ENCODE results near the gene MMP24. TPM values are rescaled to one million over a fixed set of nuclear protein-coding genes. Genes with fewer than 3 reads are reported as not detected.
"Not testable (repeated sequence)": the region's sequence is repeated elsewhere in the genome, so short reads cannot be mapped to it uniquely, and the experiment has no call there.

Gene MMP24
- total and polyA plus RNA-seq, 2 donors: 0.05 to 0.11 TPM

- DNase-seq (ENCODE audit: low read depth in 6 of 9, low spot score in 9 of 9): peak in 3 of 9 donors; percentile 21 to 41 (median 25)
- 70% methylated on average over 4 of the region's 4 CpGs for WGBS
- peaks cover 0 to 3% of the 10 kb centered on the region in 2 donors for H3K9me3 ChIP-seq (ENCODE audit: control insufficient read depth in 2 of 2, insufficient read depth in 1 of 2, low read length in 1 of 2)
- peaks cover 0 to 8% of the 10 kb centered on the region in 2 donors for H3K4me1 ChIP-seq (ENCODE audit: control insufficient read depth in 2 of 2, insufficient read depth in 2 of 2, low read length in 2 of 2)
- no peak overlapping the region for H3K4me3 ChIP-seq (ENCODE audit: low read length in 2 of 2)
- no peaks in the 10 kb centered on the region for H3K27me3 ChIP-seq (ENCODE audit: control insufficient read depth in 2 of 2, insufficient read depth in 1 of 2, low read length in 1 of 2)
- H3K27ac ChIP-seq (ENCODE audit: low read depth in 1 of 2, low read length in 1 of 2): peak overlapping the region in 1 of 2 donors; percentile 48
- H3K36me3 ChIP-seq (ENCODE audit: control insufficient read depth in 2 of 2, insufficient read depth in 2 of 2, low read length in 1 of 2): peaks cover 7 to 35% of the 10 kb centered on the region in 2 donors
Observed at GRCh38 chr20:35306931-35307517, 80.5 kb downstream of the MMP24 start.

GRCh38 chr20:35307666-35308653 is 81.5 kb downstream of the MMP24 start:
- DNase-seq (ENCODE audit: low read depth in 6 of 9, low spot score in 9 of 9): peak in 1 of 9 donors; percentile 9
- peaks cover 0 to 3% of the 10 kb centered on the region in 2 donors for H3K9me3 ChIP-seq (ENCODE audit: control insufficient read depth in 2 of 2, insufficient read depth in 1 of 2, low read length in 1 of 2)
- peak overlapping the region in 1 of 2 donors; percentile 53 for H3K27ac ChIP-seq (ENCODE audit: low read depth in 1 of 2, low read length in 1 of 2)
- H3K27me3 ChIP-seq (ENCODE audit: control insufficient read depth in 2 of 2, insufficient read depth in 1 of 2, low read length in 1 of 2): no peaks in the 10 kb centered on the region
- 93% methylated on average over 13 of the region's 13 CpGs for WGBS
- peaks cover 0 to 8% of the 10 kb centered on the region in 2 donors for H3K4me1 ChIP-seq (ENCODE audit: control insufficient read depth in 2 of 2, insufficient read depth in 2 of 2, low read length in 2 of 2)
- H3K36me3 ChIP-seq (ENCODE audit: control insufficient read depth in 2 of 2, insufficient read depth in 2 of 2, low read length in 1 of 2): peaks cover 7 to 37% of the 10 kb centered on the region in 2 donors
- no peak overlapping the region for H3K4me3 ChIP-seq (ENCODE audit: low read length in 2 of 2)

GRCh38 chr20:35311409-35311808 is 84.9 kb downstream of the MMP24 start:
- no peak overlapping the region for H3K27ac ChIP-seq (ENCODE audit: low read depth in 1 of 2, low read length in 1 of 2)
- WGBS: 97% methylated on average over 2 of the region's 2 CpGs

GRCh38 chr20:35311822-35312221 is 85.3 kb downstream of the MMP24 start:
- H3K9me3 ChIP-seq (ENCODE audit: control insufficient read depth in 2 of 2, insufficient read depth in 1 of 2, low read length in 1 of 2): no peaks in the 10 kb centered on the region
- WGBS: 99% methylated on average over 5 of the region's 5 CpGs
- no peak overlapping the region for H3K27ac ChIP-seq (ENCODE audit: low read depth in 1 of 2, low read length in 1 of 2)
- DNase-seq (ENCODE audit: low read depth in 6 of 9, low spot score in 9 of 9): no peak
- H3K36me3 ChIP-seq (ENCODE audit: control insufficient read depth in 2 of 2, insufficient read depth in 2 of 2, low read length in 1 of 2): peaks cover 13 to 20% of the 10 kb centered on the region in 2 donors
- H3K4me3 ChIP-seq (ENCODE audit: low read length in 2 of 2): no peak overlapping the region
- H3K27me3 ChIP-seq (ENCODE audit: control insufficient read depth in 2 of 2, insufficient read depth in 1 of 2, low read length in 1 of 2): no peaks in the 10 kb centered on the region
- H3K4me1 ChIP-seq (ENCODE audit: control insufficient read depth in 2 of 2, insufficient read depth in 2 of 2, low read length in 2 of 2): peaks cover 0 to 7% of the 10 kb centered on the region in 2 donors

More at GRCh38 chr20:35311409-35311808, 84.9 kb downstream of the MMP24 start:
- Histone ChIP-seq H3K4me3 (ENCODE audit: low read length in 2 of 2) (no peak overlapping the region), H3K27me3 (ENCODE audit: control insufficient read depth in 2 of 2, insufficient read depth in 1 of 2, low read length in 1 of 2) (no peaks in the 10 kb centered on the region), H3K36me3 (ENCODE audit: control insufficient read depth in 2 of 2, insufficient read depth in 2 of 2, low read length in 1 of 2) (peaks cover 13 to 22% of the 10 kb centered on the region in 2 donors), H3K4me1 (ENCODE audit: control insufficient read depth in 2 of 2, insufficient read depth in 2 of 2, low read length in 2 of 2) (peaks cover 0 to 7% of the 10 kb centered on the region in 2 donors), H3K9me3 (ENCODE audit: control insufficient read depth in 2 of 2, insufficient read depth in 1 of 2, low read length in 1 of 2) (no peaks in the 10 kb centered on the region)
- no peak for DNase-seq (ENCODE audit: low read depth in 6 of 9, low spot score in 9 of 9)

DNA sequence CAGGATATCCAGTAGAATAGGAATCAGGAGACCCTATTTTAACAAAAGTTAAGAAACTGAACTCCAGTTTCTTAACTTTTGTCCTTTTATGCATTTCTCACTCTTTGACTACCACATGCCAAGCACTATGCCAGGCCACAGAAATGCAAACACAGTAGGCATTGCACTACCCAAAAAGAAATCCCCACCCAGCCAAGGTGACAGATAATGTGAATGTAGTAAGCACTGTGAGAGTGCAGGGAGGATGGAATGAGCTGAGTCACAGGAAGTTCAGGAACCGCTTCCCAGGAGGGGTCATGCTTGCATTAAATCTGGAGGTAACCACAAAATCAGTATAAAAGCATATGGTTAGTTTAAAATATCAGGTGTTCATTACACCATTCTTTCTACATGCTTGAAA is 85.8 kb downstream of the MMP24 start:
- H3K4me1 ChIP-seq (ENCODE audit: control insufficient read depth in 2 of 2, insufficient read depth in 2 of 2, low read length in 2 of 2): peaks cover 0 to 7% of the 10 kb centered on the region in 2 donors
- WGBS: 62% methylated on average over 1 of the region's 1 CpG
- H3K27me3 ChIP-seq (ENCODE audit: control insufficient read depth in 2 of 2, insufficient read depth in 1 of 2, low read length in 1 of 2): no peaks in the 10 kb centered on the region
- H3K36me3 ChIP-seq (ENCODE audit: control insufficient read depth in 2 of 2, insufficient read depth in 2 of 2, low read length in 1 of 2): peaks cover 13 to 20% of the 10 kb centered on the region in 2 donors
- no peak overlapping the region for H3K27ac ChIP-seq (ENCODE audit: low read depth in 1 of 2, low read length in 1 of 2)
- H3K9me3 ChIP-seq (ENCODE audit: control insufficient read depth in 2 of 2, insufficient read depth in 1 of 2, low read length in 1 of 2): no peaks in the 10 kb centered on the region
- H3K4me3 ChIP-seq (ENCODE audit: low read length in 2 of 2): no peak overlapping the region
- DNase-seq (ENCODE audit: low read depth in 6 of 9, low spot score in 9 of 9): no peak

- H3K36me3 ChIP-seq (ENCODE audit: control insufficient read depth in 2 of 2, insufficient read depth in 2 of 2, low read length in 1 of 2): peaks cover 5 to 11% of the 10 kb centered on the region in 2 donors
- no peaks in the 10 kb centered on the region for H3K27me3 ChIP-seq (ENCODE audit: control insufficient read depth in 2 of 2, insufficient read depth in 1 of 2, low read length in 1 of 2)
- H3K4me1 ChIP-seq (ENCODE audit: control insufficient read depth in 2 of 2, insufficient read depth in 2 of 2, low read length in 2 of 2): peaks cover 0 to 6% of the 10 kb centered on the region in 2 donors
- no peak overlapping the region for H3K4me3 ChIP-seq (ENCODE audit: low read length in 2 of 2)
- no peak overlapping the region for H3K27ac ChIP-seq (ENCODE audit: low read depth in 1 of 2, low read length in 1 of 2)
- H3K9me3 ChIP-seq (ENCODE audit: control insufficient read depth in 2 of 2, insufficient read depth in 1 of 2, low read length in 1 of 2): no peaks in the 10 kb centered on the region
- whole genome bisulfite sequencing: 64% methylated on average over 3 of the region's 3 CpGs
- no peak for DNase-seq (ENCODE audit: low read depth in 6 of 9, low spot score in 9 of 9)
Observed at GRCh38 chr20:35314816-35315631, 88.5 kb downstream of the MMP24 start.

DNA sequence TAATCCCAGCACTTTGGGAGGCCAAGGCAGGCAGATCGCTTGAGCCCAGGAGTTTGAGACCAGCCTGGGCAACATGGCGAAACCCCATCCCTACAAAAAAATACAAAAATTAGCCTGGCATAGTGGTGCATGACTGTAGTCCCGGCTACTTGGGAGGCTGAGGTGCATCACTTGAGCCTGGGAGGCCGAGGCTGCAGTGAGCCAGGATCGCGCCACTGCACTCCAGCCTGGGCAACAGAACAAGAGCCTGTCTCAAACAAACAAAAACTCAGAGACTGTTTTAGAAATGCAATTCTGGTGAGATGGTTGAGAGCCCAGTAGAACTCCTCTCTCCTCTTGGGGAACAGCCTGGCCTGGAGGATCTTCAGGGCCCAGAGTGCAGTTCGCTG is 89.1 kb downstream of the MMP24 start:
- not testable (repeated sequence) for H3K27me3 ChIP-seq (ENCODE audit: control insufficient read depth in 2 of 2, insufficient read depth in 1 of 2, low read length in 1 of 2)

DNA sequence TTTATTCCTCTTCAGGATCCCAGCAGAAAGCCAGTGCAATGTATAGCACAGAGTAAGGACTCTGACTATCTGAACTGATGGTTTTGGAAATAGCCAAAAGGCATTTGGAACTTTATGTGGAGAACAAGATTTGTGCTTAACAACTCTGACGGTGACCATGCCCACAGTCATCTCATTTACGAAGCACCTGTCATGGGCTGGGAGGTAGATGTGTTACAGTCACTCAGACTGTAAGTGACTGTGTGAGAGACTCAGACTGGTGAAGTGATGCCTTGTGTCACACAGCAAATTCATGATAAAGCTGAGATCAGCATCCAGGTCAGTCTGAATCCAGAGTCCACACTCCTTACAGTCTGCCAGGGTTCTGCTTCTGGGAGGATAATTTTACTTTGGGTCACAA is 89.6 kb downstream of the MMP24 start:
- no peak overlapping the region for H3K4me3 ChIP-seq (ENCODE audit: low read length in 2 of 2)
- 97% methylated on average over 2 of the region's 2 CpGs for WGBS
- no peak overlapping the region for H3K27ac ChIP-seq (ENCODE audit: low read depth in 1 of 2, low read length in 1 of 2)
- H3K4me1 ChIP-seq (ENCODE audit: control insufficient read depth in 2 of 2, insufficient read depth in 2 of 2, low read length in 2 of 2): peaks cover 0 to 6% of the 10 kb centered on the region in 2 donors
- H3K36me3 ChIP-seq (ENCODE audit: control insufficient read depth in 2 of 2, insufficient read depth in 2 of 2, low read length in 1 of 2): peaks cover 5 to 11% of the 10 kb centered on the region in 2 donors
- no peaks in the 10 kb centered on the region for H3K9me3 ChIP-seq (ENCODE audit: control insufficient read depth in 2 of 2, insufficient read depth in 1 of 2, low read length in 1 of 2)
- no peak for DNase-seq (ENCODE audit: low read depth in 6 of 9, low spot score in 9 of 9)
- H3K27me3 ChIP-seq (ENCODE audit: control insufficient read depth in 2 of 2, insufficient read depth in 1 of 2, low read length in 1 of 2): no peaks in the 10 kb centered on the region

More for the DNA sequence above, 89.1 kb downstream of the MMP24 start:
- not testable (repeated sequence) for DNase-seq (ENCODE audit: low read depth in 6 of 9, low spot score in 9 of 9); H3K27ac ChIP-seq (ENCODE audit: low read depth in 1 of 2, low read length in 1 of 2); H3K9me3 ChIP-seq (ENCODE audit: control insufficient read depth in 2 of 2, insufficient read depth in 1 of 2, low read length in 1 of 2); H3K4me3 ChIP-seq (ENCODE audit: low read length in 2 of 2); H3K4me1 ChIP-seq (ENCODE audit: control insufficient read depth in 2 of 2, insufficient read depth in 2 of 2, low read length in 2 of 2)
- WGBS: 97% methylated on average over 7 of the region's 7 CpGs
- peaks cover 5 to 11% of the 10 kb centered on the region in 2 donors for H3K36me3 ChIP-seq (ENCODE audit: control insufficient read depth in 2 of 2, insufficient read depth in 2 of 2, low read length in 1 of 2)
